WTC11 (cell line): ENCODE data around the gene SH2D1A. TPM values are rescaled to one million over a fixed set of nuclear protein-coding genes. Genes with fewer than 3 reads are reported as not detected.

Source experiments
- ATAC-seq: fragments of 200-7000 bp; cut with Tn5 transposase; 2 replicates; pipeline ENCODE4 v1.10.0; 2021; ENCODE audit warnings: mild to moderate bottlenecking, moderate library complexity
- CTCF ChIA-PET: fragments of 300-600 bp; sonication (Branson Sonifier 250); formaldehyde crosslinking; loops from one replicate; lab custom pipeline; 2021; ENCODE audit warnings: antibody characterized with exemption; lab: Charles Lee
- POLR2A ChIA-PET: fragments of 350-600 bp; sonication (Branson Sonifier 250); formaldehyde crosslinking; loops from one replicate; lab custom pipeline; 2021; ENCODE audit warnings: antibody characterized with exemption; lab: Charles Lee
- DNase-seq: peaks from one replicate; pipeline ENCODE4 v3.0.0; 2021; ENCODE audit warnings: low spot score
- H3K27ac Mint-ChIP-seq: 2 replicates; pipeline ENCODE4 v1.8.0; 2021; ENCODE audit warnings: mixed read lengths
- H3K27me3 Mint-ChIP-seq: 2 replicates; pipeline ENCODE4 v1.8.0; 2021; ENCODE audit warnings: low read depth, mild to moderate bottlenecking, moderate library complexity, mixed read lengths
- H3K36me3 Mint-ChIP-seq: 2 replicates; pipeline ENCODE4 v1.8.0; 2021; ENCODE audit warnings: mixed read lengths
- H3K4me1 Mint-ChIP-seq: 2 replicates; pipeline ENCODE4 v1.8.0; 2022; ENCODE audit warnings: mixed read lengths
- H3K4me3 Mint-ChIP-seq: 2 replicates; pipeline ENCODE4 v1.8.0; 2021; ENCODE audit warnings: mild to moderate bottlenecking, moderate library complexity, mixed read lengths
- H3K9me3 Mint-ChIP-seq: 2 replicates; pipeline ENCODE4 v1.8.0; 2021; ENCODE audit warnings: mixed read lengths
- ETV6 ChIP-seq: sonication (generic); formaldehyde crosslinking; IDR thresholded peaks from 2 replicates; pipeline ENCODE4 v1.8.1; 2022; ENCODE audit warnings: mild to moderate bottlenecking, missing genetic modification reagents
- FOXK1 ChIP-seq: sonication (generic); formaldehyde crosslinking; IDR thresholded peaks from 2 replicates; pipeline ENCODE4 v1.8.0; 2022; ENCODE audit warnings: mild to moderate bottlenecking, moderate library complexity, missing genetic modification reagents
- JAZF1 ChIP-seq: fragments of 250-450 bp; sonication (Bioruptor Pico); IDR thresholded peaks from 2 replicates; pipeline ENCODE4 v1.9.0; 2021; ENCODE audit warnings: moderate library complexity, mild to moderate bottlenecking, inconsistent platforms
- MXD4 ChIP-seq: fragments of 250-450 bp; sonication (Bioruptor Pico); IDR thresholded peaks from 2 replicates; pipeline ENCODE4 v1.8.0; 2021; ENCODE audit warnings: mild to moderate bottlenecking, moderate library complexity, borderline replicate concordance
- MYBL2 ChIP-seq: sonication (generic); formaldehyde crosslinking; IDR thresholded peaks from 2 replicates; pipeline ENCODE4 v1.8.1; 2023; ENCODE audit warnings: mild to moderate bottlenecking, moderate library complexity, missing genetic modification reagents
- NFATC4 ChIP-seq: fragments of 250-450 bp; sonication (Bioruptor Pico); IDR thresholded peaks from 2 replicates; pipeline ENCODE4 v1.9.0; 2021; ENCODE audit warnings: mild to moderate bottlenecking
- NR2C2 ChIP-seq: sonication (generic); formaldehyde crosslinking; IDR thresholded peaks from 2 replicates; pipeline ENCODE4 v1.8.0; 2022; ENCODE audit warnings: mild to moderate bottlenecking, missing genetic modification reagents
- NR3C1 ChIP-seq: sonication (generic); formaldehyde crosslinking; conservative IDR thresholded peaks from 2 replicates; pipeline ENCODE4 v1.8.1; 2023; ENCODE audit warnings: low read depth, mild to moderate bottlenecking, missing genetic modification reagents
- RELA ChIP-seq: sonication (generic); formaldehyde crosslinking; IDR thresholded peaks from 2 replicates; pipeline ENCODE4 v1.8.1; 2022; ENCODE audit warnings: missing genetic modification reagents, mild to moderate bottlenecking, borderline replicate concordance
- TP53 ChIP-seq: sonication (generic); formaldehyde crosslinking; IDR thresholded peaks from 2 replicates; pipeline ENCODE4 v1.8.1; 2023; ENCODE audit warnings: mild to moderate bottlenecking, missing genetic modification reagents
- ZNF263 ChIP-seq: sonication (generic); formaldehyde crosslinking; IDR thresholded peaks from 2 replicates; pipeline ENCODE4 v1.8.1; 2022; ENCODE audit warnings: low read depth, mild to moderate bottlenecking, moderate library complexity, missing genetic modification reagents
- total RNA-seq: library from RNA; stranded (reverse); gene quantifications from 3 replicates; pipeline ENCODE4 v1.2.3, GENCODE V29; 2021
- TF ChIP-seq, protein P1 (sequence below): sonication (generic); formaldehyde crosslinking; IDR thresholded peaks from 2 replicates; pipeline ENCODE4 v1.8.1; 2023; ENCODE audit warnings: mild to moderate bottlenecking, missing genetic modification reagents
- TF ChIP-seq, protein P2 (sequence below): sonication (generic); formaldehyde crosslinking; IDR thresholded peaks from 2 replicates; pipeline ENCODE4 v1.8.1; 2023; ENCODE audit warnings: mild to moderate bottlenecking, missing genetic modification reagents, borderline replicate concordance
- TF ChIP-seq, protein P3 (sequence below): sonication (generic); formaldehyde crosslinking; IDR thresholded peaks from 2 replicates; pipeline ENCODE4 v1.8.0; 2022; ENCODE audit warnings: mild to moderate bottlenecking, missing genetic modification reagents
- TF ChIP-seq, protein P4 (sequence below): sonication (generic); formaldehyde crosslinking; IDR thresholded peaks from 2 replicates; pipeline ENCODE4 v1.8.0; 2022; ENCODE audit warnings: mild to moderate bottlenecking, missing genetic modification reagents
- TF ChIP-seq, protein P5 (sequence below): sonication (generic); formaldehyde crosslinking; conservative IDR thresholded peaks from 2 replicates; pipeline ENCODE4 v1.8.1; 2022; ENCODE audit warnings: mild to moderate bottlenecking, missing genetic modification reagents
- TF ChIP-seq, protein P6 (sequence below): fragments of 250-450 bp; sonication (Bioruptor Pico); IDR thresholded peaks from 2 replicates; pipeline ENCODE4 v1.9.0; 2021; ENCODE audit warnings: mild to moderate bottlenecking, borderline replicate concordance
- TF ChIP-seq, protein P7 (sequence below): fragments of 250-450 bp; sonication (Bioruptor Pico); IDR thresholded peaks from 2 replicates; pipeline ENCODE4 v1.9.0; 2021; ENCODE audit warnings: mild to moderate bottlenecking
- TF ChIP-seq, protein P8 (sequence below): sonication (generic); formaldehyde crosslinking; IDR thresholded peaks from 2 replicates; pipeline ENCODE4 v1.8.0; 2023; ENCODE audit warnings: mild to moderate bottlenecking, missing genetic modification reagents

SH2D1A gene
- total RNA-seq, 1 experiment from 2014 or later = 0.24 TPM

DNA sequence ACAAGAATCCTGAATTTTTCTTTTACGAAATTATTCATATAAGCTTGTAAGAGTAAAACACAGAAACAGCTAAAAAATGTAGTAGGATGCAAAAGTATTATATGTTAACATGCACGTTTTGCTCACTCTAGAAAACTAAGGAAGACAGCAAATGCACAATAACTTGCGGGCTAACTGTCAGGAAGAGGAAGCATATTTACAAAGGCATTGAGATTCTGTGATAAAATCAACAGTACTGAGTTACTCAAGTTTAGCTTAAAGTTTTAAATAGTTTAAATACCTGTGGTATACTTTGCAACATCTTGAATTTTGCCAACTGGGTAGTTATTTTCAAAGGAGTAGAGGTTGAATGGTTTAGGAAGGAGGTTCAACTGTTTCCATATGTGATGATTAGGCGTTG lies 37.0 kb downstream of the SH2D1A start:
- no peak for ATAC-seq
- TF ChIP-seq, protein P1, sequence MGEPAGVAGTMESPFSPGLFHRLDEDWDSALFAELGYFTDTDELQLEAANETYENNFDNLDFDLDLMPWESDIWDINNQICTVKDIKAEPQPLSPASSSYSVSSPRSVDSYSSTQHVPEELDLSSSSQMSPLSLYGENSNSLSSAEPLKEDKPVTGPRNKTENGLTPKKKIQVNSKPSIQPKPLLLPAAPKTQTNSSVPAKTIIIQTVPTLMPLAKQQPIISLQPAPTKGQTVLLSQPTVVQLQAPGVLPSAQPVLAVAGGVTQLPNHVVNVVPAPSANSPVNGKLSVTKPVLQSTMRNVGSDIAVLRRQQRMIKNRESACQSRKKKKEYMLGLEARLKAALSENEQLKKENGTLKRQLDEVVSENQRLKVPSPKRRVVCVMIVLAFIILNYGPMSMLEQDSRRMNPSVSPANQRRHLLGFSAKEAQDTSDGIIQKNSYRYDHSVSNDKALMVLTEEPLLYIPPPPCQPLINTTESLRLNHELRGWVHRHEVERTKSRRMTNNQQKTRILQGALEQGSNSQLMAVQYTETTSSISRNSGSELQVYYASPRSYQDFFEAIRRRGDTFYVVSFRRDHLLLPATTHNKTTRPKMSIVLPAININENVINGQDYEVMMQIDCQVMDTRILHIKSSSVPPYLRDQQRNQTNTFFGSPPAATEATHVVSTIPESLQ (CRISPR knock-in tag) = no peak
- no peak for TF ChIP-seq MYBL2 (CRISPR knock-in tag)
- TF ChIP-seq RELA (CRISPR knock-in tag) = no peak
- TF ChIP-seq NR3C1 = no peak
- TF ChIP-seq, protein P2, sequence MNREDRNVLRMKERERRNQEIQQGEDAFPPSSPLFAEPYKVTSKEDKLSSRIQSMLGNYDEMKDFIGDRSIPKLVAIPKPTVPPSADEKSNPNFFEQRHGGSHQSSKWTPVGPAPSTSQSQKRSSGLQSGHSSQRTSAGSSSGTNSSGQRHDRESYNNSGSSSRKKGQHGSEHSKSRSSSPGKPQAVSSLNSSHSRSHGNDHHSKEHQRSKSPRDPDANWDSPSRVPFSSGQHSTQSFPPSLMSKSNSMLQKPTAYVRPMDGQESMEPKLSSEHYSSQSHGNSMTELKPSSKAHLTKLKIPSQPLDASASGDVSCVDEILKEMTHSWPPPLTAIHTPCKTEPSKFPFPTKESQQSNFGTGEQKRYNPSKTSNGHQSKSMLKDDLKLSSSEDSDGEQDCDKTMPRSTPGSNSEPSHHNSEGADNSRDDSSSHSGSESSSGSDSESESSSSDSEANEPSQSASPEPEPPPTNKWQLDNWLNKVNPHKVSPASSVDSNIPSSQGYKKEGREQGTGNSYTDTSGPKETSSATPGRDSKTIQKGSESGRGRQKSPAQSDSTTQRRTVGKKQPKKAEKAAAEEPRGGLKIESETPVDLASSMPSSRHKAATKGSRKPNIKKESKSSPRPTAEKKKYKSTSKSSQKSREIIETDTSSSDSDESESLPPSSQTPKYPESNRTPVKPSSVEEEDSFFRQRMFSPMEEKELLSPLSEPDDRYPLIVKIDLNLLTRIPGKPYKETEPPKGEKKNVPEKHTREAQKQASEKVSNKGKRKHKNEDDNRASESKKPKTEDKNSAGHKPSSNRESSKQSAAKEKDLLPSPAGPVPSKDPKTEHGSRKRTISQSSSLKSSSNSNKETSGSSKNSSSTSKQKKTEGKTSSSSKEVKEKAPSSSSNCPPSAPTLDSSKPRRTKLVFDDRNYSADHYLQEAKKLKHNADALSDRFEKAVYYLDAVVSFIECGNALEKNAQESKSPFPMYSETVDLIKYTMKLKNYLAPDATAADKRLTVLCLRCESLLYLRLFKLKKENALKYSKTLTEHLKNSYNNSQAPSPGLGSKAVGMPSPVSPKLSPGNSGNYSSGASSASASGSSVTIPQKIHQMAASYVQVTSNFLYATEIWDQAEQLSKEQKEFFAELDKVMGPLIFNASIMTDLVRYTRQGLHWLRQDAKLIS = no peak
- no peak for TF ChIP-seq JAZF1 (CRISPR knock-in tag)
- TF ChIP-seq, protein P3, sequence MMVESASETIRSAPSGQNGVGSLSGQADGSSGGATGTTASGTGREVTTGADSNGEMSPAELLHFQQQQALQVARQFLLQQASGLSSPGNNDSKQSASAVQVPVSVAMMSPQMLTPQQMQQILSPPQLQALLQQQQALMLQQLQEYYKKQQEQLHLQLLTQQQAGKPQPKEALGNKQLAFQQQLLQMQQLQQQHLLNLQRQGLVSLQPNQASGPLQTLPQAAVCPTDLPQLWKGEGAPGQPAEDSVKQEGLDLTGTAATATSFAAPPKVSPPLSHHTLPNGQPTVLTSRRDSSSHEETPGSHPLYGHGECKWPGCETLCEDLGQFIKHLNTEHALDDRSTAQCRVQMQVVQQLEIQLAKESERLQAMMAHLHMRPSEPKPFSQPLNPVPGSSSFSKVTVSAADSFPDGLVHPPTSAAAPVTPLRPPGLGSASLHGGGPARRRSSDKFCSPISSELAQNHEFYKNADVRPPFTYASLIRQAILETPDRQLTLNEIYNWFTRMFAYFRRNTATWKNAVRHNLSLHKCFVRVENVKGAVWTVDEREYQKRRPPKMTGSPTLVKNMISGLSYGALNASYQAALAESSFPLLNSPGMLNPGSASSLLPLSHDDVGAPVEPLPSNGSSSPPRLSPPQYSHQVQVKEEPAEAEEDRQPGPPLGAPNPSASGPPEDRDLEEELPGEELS = no peak
- TF ChIP-seq, protein P4, sequence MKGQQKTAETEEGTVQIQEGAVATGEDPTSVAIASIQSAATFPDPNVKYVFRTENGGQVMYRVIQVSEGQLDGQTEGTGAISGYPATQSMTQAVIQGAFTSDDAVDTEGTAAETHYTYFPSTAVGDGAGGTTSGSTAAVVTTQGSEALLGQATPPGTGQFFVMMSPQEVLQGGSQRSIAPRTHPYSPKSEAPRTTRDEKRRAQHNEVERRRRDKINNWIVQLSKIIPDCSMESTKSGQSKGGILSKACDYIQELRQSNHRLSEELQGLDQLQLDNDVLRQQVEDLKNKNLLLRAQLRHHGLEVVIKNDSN (CRISPR knock-in tag) = no peak
- no peak for TF ChIP-seq ZNF263
- no peak for TF ChIP-seq NR2C2 (CRISPR knock-in tag)
- Mint-ChIP-seq H3K27ac (no peak overlapping the region), H3K9me3 (no peaks in the 10 kb centered on the region), H3K36me3 (no peaks in the 10 kb centered on the region), H3K27me3 (no peaks in the 10 kb centered on the region), H3K4me3 (no peak overlapping the region), H3K4me1 (peaks cover 4% of the 10 kb centered on the region; the same call in 1 of the 2 replicates)
- ChIA-PET CTCF (no interaction called here), POLR2A (no interaction called here)
- DNase-seq = no peak

DNA sequence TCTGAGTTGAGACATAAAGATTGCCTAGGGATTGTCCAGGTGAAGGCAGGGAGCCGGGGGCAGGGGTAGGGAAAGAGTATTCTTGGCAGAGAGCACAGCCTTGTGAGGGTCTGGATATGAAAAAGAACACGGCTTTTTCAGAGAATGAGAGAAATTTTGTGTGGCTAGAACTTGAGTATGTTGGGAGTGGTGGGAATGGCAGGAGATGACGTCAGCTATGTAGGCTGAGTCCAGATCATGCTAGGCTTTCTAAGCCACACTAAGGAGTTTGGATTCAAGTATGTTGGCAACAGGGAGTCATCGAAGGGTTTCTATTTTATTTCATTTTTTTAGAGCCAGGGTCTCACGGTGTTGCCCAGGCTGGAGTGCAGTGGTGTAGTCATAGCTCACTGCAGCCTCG lies 40.0 kb downstream of the SH2D1A start:
- H3K4me3 Mint-ChIP-seq = no peak overlapping the region
- H3K4me1 Mint-ChIP-seq = peaks cover 4% of the 10 kb centered on the region; the same call in 1 of the 2 replicates
- no peaks in the 10 kb centered on the region for H3K9me3 Mint-ChIP-seq
- POLR2A ChIA-PET = no interaction called here
- H3K27me3 Mint-ChIP-seq = no peaks in the 10 kb centered on the region
- H3K36me3 Mint-ChIP-seq = no peaks in the 10 kb centered on the region
- DNase-seq (no peak), ATAC-seq (no peak)
- no peak overlapping the region for H3K27ac Mint-ChIP-seq
- CTCF ChIA-PET = no interaction called here
- no peak for TF ChIP-seq NFATC4
- TF ChIP-seq ETV6 (CRISPR knock-in tag) = no peak
- no peak for TF ChIP-seq MXD4 (CRISPR knock-in tag)
- no peak for TF ChIP-seq FOXK1 (CRISPR knock-in tag)
- TF ChIP-seq, protein P5, sequence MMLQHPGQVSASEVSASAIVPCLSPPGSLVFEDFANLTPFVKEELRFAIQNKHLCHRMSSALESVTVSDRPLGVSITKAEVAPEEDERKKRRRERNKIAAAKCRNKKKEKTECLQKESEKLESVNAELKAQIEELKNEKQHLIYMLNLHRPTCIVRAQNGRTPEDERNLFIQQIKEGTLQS = no peak
- TF ChIP-seq, protein P6, sequence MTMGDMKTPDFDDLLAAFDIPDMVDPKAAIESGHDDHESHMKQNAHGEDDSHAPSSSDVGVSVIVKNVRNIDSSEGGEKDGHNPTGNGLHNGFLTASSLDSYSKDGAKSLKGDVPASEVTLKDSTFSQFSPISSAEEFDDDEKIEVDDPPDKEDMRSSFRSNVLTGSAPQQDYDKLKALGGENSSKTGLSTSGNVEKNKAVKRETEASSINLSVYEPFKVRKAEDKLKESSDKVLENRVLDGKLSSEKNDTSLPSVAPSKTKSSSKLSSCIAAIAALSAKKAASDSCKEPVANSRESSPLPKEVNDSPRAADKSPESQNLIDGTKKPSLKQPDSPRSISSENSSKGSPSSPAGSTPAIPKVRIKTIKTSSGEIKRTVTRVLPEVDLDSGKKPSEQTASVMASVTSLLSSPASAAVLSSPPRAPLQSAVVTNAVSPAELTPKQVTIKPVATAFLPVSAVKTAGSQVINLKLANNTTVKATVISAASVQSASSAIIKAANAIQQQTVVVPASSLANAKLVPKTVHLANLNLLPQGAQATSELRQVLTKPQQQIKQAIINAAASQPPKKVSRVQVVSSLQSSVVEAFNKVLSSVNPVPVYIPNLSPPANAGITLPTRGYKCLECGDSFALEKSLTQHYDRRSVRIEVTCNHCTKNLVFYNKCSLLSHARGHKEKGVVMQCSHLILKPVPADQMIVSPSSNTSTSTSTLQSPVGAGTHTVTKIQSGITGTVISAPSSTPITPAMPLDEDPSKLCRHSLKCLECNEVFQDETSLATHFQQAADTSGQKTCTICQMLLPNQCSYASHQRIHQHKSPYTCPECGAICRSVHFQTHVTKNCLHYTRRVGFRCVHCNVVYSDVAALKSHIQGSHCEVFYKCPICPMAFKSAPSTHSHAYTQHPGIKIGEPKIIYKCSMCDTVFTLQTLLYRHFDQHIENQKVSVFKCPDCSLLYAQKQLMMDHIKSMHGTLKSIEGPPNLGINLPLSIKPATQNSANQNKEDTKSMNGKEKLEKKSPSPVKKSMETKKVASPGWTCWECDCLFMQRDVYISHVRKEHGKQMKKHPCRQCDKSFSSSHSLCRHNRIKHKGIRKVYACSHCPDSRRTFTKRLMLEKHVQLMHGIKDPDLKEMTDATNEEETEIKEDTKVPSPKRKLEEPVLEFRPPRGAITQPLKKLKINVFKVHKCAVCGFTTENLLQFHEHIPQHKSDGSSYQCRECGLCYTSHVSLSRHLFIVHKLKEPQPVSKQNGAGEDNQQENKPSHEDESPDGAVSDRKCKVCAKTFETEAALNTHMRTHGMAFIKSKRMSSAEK (CRISPR knock-in tag) = no peak
- TF ChIP-seq MYBL2 (CRISPR knock-in tag) = no peak
- no peak for TF ChIP-seq TP53 (CRISPR knock-in tag)
- TF ChIP-seq, protein P7, sequence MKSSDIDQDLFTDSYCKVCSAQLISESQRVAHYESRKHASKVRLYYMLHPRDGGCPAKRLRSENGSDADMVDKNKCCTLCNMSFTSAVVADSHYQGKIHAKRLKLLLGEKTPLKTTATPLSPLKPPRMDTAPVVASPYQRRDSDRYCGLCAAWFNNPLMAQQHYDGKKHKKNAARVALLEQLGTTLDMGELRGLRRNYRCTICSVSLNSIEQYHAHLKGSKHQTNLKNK (CRISPR knock-in tag) = no peak
- TF ChIP-seq, protein P8, sequence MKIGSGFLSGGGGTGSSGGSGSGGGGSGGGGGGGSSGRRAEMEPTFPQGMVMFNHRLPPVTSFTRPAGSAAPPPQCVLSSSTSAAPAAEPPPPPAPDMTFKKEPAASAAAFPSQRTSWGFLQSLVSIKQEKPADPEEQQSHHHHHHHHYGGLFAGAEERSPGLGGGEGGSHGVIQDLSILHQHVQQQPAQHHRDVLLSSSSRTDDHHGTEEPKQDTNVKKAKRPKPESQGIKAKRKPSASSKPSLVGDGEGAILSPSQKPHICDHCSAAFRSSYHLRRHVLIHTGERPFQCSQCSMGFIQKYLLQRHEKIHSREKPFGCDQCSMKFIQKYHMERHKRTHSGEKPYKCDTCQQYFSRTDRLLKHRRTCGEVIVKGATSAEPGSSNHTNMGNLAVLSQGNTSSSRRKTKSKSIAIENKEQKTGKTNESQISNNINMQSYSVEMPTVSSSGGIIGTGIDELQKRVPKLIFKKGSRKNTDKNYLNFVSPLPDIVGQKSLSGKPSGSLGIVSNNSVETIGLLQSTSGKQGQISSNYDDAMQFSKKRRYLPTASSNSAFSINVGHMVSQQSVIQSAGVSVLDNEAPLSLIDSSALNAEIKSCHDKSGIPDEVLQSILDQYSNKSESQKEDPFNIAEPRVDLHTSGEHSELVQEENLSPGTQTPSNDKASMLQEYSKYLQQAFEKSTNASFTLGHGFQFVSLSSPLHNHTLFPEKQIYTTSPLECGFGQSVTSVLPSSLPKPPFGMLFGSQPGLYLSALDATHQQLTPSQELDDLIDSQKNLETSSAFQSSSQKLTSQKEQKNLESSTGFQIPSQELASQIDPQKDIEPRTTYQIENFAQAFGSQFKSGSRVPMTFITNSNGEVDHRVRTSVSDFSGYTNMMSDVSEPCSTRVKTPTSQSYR (CRISPR knock-in tag) = no peak
